Tibial nerve (tissue), 4 donors: ENCODE results near the gene CRYGN.
A peak's percentile ranks its signal among the peaks of the same experiment; 100 is the strongest.

Experiments
- CTCF ChIP-seq, 5 experiments: fragments of 200-600 bp in 3 of 5; fragments of 450-650 bp in 2 of 5; sonication (generic) in 3 of 5; IDR thresholded peaks; one replicate each; pipeline ENCODE4 v1.5.1; 2016 to 2019; ENCODE audit warnings: antibody characterized with exemption in 5 of 5, mild to moderate bottlenecking in 3 of 5, moderate library complexity in 2 of 5
- EP300 ChIP-seq, 2 donors: sonication (generic); formaldehyde crosslinking; IDR thresholded peaks; one replicate each; pipeline ENCODE4 v1.6.1; 2017; ENCODE audit warnings: antibody characterized with exemption in 2 of 2, mild to moderate bottlenecking in 1 of 2
- POLR2A ChIP-seq, 2 donors: fragments of 450-650 bp; IDR thresholded peaks; one replicate each; pipeline ENCODE4 v1.6.1; 2017; ENCODE audit warnings: antibody characterized with exemption in 2 of 2, mild to moderate bottlenecking in 2 of 2, moderate library complexity in 2 of 2

DNA sequence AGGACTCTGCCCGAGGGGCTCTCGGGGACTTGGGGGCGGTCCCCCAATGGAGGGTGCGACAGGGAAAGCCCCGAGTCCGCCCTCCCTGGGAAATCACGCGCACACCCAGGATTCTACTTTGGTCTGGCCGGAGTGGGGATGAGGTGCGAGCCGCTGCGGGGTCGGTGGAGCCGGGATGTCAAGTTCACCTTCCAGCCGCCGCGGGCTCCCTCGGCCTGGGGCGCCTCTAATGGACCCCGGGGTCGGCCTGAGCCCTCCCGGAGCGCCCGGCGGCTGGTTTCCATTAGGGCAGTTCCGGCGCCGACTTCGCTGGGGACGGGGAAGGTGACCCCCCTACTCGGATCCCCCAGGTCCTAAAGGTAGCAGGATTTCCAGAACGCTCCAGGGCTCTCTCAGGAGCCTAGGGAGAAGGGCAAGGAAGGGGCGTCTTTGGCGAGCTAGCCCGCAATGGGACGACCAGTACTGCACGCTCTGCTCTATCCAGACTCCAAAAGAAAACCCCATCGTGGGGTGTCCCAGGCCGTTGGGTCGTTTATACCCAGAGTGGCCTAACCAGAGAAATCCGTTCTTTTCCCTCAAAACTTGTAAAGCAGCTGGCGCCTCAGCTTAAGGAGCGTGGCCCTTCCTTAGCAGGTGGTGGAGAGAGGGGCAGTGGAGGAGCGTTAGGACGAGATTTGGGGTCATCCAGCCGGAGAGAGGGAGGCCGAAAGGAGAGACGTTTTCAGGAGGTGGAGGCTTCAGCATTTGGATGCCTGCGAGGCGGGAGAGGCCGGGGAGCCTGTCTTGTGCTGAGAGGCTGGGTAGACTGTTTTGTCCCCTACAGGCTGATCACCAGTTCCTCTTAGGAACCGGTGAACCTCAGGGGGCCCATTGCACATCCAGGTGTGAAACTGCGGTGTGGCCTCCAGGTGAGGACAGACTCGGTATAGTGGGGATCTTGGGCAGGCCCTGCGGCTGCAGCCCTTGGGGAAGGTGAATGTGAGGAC, 29.2 kb downstream of the CRYGN start:
- no peak for TF ChIP-seq CTCF (IDR thresholded peaks at IDR 0.05)
- TF ChIP-seq EP300 (IDR thresholded peaks at IDR 0.05), result peak; percentile 18 to 52
- peak; percentile 39 to 44 for TF ChIP-seq POLR2A (IDR thresholded peaks at IDR 0.05)
